ENCODE results near the gene EPS8L3.
"Not testable (repeated sequence)": the region's sequence is repeated elsewhere in the genome, so short reads cannot be mapped to it uniquely, and the experiment has no call there.

Gene EPS8L3

DNA sequence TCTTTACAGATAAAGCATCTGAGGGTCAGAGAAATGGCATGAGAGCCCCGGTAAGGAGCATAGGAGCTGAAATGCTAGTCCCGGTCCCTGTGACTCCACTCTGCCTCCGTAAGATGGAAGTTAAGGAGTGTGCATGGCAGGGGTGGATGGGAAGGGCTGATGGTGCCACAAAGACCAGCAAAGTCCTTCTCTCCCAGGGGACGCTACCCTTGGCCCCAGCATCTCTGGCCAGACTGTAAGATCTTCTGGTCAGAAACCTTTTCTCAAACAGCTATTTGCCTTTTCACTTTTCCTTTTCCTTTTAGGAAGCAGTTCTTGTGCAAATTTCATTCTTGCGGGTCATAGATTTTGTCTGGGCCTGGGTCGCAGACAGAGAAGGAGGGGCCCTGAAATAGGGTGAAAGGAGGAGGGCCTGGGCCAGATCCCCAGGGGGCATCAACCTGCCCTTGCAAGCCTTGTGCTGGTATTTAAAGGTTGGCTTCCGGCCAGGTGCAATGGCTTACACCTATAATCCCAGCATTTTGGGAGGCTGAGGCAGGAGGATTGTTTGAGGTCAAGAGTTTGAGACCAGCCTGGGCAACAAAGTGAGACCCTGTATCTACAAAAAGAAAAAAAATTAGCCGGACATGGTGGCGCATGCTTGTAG, 14.4 kb upstream of the EPS8L3 start:
- no peak for DNase-seq (ENCODE audit: low spot score)

DNA sequence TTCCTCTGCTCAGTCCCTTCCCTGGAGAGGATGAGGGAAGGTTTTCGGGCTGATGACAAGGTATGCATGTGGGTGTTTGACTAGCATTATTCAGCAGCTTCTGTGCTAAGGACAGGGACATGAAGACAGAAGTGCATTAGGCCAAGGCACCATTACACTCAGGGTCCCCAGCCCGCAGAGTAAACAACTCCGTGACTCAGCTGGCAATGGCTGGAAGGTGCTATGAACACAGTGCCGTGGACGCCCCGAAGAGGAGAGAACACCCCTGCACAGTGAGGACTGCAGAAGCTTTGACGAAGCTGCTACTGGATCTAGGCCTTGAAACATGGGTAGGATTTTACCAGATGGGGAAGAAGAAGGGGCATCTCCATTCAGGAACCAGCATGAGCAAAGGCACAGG, 13.7 kb upstream of the EPS8L3 start:
- DNase-seq (ENCODE audit: low spot score): no peak

DNA sequence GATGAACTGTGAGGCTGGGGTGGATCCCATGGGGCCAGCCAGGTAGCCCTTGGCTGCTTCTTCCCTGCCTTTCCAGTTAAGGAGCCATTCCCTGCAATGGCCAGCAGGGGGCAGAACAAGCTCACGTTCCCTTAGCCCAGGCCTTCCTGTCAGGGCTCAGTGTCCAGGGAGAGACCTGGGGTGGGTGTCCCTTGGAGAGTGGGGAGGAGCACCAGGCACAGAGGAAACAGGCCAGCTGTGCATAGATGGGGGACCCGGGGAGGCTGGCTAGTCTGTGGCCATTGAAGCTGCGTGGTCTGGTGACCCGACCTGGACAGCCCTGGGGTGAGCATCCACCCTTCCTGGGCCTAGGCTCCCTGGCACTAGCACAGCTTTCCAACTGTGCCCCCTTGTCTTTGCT, 13.2 kb upstream of the EPS8L3 start:
- DNase-seq (ENCODE audit: low spot score): peak; percentile 87

DNA sequence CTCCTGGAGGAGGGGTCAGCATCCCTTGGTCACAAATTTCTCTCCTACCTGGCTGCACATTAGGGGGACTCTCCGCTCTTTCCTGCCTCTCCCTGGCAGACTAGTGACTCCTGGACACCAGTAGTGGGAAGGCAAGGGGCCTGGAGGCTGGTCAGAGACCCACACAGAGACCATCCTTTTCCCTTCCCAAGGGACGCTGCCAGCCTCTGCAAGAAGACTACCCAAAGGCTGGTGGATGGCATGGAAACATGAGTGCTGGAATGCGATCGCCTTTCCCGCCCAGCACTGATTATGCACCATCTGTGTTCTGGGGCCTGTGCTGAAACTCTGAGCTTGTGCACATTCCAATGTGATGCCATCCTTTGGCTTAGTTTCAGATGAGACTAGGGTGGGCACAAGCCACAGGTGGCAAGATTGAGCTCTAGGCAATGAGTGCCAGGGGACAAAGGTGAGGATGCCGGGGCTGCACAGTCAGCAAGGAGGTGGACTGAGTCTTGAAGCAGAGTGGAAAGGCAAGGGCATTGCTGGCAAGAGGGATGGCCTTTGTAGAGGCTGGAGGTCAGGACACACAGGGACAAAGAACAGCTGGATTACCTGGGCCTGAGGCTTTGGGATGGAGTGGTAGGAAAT, 12.6 kb upstream of the EPS8L3 start:
- no peak for DNase-seq (ENCODE audit: low spot score)

DNA sequence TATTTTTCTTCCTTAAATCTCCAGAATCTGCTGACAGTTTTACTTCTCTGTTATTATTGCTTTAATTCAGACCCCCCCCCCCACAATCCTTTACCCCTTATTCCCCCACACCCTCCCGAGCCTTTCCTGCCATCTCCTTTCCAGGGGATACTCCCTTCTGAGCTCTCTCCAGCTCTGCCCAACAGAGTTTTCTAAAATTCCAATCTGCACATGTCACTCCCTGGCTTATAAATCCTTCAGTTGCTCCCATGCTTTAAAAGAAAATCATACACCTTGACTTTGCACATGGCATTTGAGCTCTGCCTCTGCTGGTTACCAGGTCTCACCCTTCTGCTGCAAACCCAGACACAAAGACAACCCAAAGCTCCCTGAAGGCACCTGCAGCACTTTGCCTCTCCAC, 11.7 kb upstream of the EPS8L3 start:
- no peak for DNase-seq (ENCODE audit: low spot score)

DNA sequence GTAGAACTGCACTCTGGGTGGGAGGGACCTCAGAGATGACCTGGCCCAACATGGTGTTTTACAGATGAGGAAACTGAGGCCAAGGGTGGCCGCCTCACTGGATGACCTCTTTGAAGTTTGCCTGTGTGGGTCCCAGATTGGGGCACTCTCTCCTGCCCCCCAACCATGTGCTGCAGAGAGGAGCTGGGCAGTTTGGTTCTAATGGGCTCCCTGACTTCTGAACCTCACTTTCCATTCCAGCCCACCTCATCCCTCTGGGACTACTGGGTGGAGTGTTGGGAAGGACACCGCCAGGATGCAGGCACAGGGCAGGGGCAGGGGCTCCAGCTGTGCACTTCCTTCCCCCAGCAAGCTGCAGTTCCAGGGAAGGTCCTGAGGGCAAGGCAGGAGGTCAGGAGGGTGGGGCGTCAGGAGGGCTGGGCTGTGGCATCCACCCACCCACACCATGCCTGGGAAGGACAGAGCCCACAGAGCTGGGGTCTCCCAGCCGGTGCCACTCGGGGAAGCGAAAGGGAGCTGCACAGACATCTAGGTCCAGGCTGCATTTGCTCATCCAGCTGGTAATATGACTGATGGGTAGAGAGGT, 10.3 kb upstream of the EPS8L3 start:
- no peak for DNase-seq (ENCODE audit: low spot score)

DNA sequence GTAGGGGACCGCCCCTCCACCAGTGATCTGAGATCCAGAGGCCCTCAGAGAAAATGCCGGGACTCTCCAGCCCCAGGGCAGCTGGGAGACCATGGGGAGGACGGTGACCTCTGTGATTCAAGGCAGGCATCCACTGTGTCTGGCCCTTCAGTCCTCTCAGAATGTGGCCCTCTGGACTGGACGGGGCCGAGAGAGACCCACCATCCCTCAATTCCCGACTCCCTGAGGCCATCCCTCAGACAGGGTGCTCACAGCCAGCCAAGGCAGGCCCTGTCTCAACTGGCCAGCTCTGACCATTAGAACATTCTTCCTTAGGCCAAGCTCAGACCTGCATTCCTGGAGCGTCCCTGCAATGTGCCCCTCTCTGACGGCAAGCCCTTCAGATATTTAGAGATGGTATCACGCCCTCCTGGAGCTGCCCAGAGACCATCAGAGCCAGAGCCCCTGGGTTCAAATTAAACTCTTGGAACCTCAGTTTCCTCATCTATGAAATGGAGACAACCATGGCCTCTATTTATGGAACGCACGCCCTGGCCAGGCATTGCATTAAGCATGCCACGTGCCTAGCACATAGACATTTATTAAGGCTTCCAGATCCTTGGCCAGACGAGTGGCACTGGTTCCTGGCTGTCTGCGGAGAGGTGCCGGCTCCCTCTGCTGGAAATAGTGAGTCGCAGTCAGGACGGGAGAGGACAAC, 9.6 kb upstream of the EPS8L3 start:
- DNase-seq (ENCODE audit: low spot score): peak; percentile 84

DNA sequence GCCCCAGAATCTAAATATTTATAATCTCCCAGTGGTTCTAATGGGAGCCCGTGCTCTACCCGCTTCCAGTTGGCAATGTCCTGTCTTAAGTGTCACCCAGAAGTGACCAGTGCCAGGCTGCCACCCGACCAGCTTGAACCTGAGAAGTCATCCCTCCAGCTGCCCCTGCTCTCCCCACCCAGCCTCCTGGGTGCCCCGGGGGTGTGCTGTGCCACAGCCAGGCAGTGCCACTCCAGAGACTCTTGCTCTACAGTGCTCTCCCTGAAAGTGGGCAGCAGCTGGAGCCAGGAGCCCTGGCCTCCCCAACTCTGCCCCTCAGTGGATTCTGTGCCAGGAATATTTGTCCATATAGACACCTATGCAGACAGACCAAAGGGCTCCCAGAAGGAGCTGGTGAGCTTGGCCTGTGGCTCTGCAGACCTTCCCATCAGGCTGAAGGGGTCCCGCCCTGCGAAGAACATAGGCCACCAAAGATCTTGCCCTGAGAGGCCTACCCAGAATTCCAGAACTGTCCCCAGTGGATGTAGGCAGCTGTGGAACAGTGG, 9.0 kb upstream of the EPS8L3 start:
- no peak for DNase-seq (ENCODE audit: low spot score)

DNA sequence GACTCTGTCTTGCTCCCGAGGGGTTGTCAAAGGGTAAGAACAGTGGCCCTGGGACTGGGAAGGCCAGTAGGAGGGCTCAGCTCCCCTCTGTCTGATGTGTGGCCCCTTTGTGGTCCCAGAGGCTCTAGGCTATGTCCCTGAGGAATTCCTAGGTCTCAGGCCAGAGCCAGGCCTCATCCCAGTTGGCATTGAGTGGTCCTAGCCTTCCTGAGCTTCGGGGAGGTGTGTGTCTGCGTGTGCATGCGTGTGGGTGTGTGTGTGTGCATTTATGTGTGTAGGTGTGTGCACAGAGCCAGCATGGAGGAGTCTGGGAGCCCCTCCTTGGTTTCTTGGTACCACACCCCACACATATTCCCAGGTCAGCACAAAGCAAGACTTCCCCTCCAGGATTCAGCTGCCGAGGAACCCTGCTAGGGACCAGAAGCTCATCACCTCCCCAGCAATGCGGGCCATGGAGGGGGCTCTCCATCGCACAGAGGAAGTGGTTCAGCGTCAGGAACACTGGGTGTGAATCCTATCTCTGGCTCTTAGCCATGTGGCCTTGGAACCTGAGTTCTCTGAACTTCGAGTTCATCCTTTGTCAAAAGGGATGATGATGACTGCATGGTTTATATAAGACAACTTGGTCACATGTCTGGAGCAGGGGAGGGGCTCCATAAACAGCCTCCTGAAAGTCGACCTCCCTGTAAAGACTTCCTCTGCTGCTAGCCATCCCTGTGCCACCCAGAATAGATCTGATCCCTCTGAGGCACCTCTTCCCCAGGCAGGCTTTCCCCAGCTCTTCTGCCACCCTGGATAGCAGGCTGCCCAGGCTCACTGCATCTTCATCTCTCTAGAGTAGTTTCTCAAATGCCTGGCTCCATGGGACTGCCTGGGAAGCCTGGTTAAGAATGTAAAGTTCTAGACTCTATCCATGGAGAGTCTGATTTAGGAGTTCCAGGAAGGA, 8.3 kb upstream of the EPS8L3 start:
- no peak for DNase-seq (ENCODE audit: low spot score)

DNA sequence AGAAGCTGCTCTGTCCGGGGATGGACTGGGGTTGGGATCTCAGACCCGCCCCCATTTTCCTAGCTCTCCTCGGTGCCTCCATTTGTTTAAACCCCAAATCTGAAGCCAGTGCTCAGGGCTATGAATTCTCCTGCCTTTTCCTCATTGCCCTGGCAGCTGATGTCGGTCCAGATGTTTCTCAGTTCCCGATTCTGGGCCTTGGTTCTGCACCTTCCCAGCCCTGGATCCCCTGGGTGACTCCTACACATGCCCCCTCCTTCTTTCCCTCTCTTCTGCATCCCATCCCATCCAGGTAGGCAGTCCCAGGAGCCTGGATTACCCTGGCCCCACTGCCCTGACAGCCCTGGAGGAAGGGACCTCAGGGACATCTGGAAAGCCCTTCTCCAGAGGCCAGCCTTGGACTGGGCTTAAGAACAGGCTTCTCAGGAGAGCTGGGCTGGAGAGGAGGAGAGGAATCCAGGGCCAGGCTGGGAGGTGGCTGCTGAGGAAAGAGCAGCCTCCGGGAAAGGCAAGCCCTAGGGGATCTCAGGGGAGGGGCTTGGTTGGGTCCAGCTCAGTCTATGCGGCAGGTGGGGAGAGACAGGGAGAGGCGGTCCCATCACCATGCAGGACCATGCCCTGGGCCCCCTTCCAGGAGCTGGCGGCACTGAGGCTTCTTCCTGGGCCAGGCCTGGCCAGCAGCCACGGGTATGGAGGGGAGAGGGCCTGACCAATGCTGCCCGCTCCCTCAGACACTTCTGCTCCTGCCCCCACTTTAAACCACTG, 6.8 kb upstream of the EPS8L3 start:
- DNase-seq (ENCODE audit: low spot score): no peak

DNA sequence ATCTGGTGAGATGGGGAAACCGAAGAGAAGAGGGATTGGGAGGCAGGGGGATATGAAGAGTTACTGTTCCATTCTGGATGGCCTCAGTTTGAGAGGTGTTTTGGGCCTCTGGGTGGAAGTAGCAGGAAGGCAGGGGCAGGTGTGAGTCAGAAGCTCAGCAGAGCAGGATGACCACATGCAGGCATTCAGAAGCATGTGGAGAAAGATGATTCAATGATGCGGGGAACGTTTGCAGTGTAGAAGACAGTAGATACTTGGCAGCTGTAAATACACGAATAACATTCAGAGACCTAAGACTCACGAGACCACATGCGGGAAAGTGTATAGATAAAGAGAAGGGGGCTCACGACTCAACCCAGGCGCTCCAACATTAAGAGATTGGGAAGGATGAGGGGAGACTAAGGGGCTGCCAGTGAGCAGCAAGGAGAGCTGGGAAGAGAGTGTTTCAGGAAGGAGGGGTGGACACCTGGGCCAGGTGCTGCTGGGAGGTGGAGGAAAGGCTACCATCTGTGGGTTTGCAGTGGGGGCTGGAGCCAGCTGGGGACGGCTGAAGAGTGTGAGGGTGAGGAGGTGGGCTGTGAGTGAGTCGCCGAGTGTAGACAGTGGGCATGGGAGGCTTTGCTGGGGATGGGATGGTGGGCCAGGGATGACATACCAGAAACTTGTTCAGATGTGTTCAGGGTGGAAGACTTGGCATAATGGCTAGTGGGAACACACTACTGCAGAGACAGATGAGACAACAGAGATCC, 5.8 kb upstream of the EPS8L3 start:
- no peak for DNase-seq (ENCODE audit: low spot score)

DNA sequence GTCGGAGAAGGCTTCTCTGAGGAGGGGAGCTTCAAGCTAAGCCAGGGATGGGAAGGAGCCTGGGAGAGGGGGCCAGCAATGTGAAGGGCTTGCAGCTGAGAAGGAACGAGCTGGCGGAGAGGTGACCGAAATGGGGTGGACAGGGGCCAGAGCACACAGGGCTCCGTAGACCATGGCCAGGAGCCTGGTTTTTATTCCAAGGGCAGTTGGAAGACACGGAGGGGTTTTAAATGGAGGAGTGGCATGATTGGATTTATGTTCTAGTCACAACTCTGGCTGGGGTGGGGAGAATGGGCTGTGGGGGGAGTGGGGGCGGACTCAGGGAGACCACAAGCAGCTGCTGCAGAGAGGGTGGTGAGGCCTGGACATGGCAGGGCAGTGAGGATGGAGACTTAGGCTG, 5.1 kb upstream of the EPS8L3 start:
- DNase-seq (ENCODE audit: low spot score): no peak

DNA sequence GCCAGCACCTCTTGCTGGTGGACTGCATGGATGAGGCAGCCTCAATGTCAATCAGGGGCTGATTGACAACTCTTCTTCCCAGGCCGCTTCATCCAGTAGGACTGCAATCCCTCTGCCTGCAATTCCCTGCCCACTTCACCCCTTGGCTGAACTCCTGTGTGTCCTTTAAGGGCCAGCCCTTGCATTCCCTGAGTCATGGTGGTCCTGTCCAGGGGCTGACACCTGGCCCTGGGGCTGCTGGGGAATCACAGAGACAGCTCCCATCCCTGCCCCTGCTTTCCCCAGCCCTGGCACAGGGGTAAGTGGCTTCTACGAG, 4.6 kb upstream of the EPS8L3 start:
- DNase-seq (ENCODE audit: low spot score): no peak

DNA sequence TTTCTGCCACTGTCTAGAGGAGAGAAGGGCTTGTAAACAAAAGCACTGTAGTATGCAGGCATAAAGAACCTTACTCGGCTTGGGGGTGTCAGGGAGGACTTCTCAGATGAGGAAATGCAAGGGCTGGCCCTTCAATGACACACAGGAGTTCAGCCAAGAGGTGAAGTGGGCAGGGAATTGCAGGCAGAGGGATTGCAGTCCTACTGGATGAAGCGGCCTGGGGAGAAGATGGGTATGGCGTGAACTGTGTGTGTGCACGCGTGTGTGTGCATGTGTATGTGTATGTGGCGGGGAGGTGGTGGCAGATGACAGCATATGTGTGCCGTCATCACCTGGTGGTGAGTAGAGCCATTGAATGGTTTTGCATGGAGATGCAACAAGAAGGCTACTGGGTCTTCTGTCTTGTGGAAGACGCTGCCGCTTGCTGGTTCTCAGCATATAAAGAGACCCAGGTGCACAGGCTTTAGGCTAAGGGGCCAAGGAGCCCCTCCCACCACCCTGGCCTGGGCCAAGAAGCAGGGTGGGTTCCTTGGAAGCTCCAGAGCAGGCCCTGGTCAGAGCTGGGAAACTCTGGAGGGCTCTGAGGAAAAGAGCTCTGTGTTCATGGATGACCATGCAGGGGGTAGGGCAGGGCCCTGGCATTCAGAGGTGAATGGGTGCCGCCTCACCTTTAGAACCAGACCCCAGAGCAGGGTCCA, 4.1 kb upstream of the EPS8L3 start:
- no peak for DNase-seq (ENCODE audit: low spot score)

DNA sequence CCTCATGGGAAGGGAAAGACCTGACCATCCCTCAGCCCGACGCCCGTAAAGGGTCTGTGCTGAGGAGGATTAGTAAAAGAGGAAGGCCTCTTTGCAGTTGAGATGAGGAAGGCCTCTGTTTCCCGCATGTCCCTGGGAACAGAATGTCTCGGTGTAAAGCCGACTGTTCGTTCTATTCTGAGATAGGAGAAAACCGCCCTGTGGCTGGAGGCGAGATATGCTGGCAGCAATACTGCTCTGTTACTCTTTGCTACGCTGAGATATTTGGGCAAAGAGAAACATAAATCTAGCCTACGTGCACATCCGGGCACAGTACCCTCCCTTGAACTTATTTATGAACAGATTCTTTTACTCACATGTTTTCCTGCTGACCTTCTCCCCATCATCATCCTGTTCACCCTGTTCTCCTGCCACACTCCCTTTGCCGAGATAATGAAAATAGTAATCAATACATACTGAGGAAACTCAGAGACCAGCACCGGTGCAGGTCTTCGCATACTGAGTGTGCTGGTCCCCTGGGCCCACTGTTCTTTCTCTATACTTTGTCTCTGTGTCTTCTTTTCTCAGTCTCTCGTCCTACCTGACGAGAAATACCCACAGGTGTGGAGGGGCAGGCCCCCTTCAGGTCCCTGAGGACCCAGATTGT, 3.4 kb upstream of the EPS8L3 start:
- not testable (repeated sequence) for DNase-seq (ENCODE audit: low spot score)

DNA sequence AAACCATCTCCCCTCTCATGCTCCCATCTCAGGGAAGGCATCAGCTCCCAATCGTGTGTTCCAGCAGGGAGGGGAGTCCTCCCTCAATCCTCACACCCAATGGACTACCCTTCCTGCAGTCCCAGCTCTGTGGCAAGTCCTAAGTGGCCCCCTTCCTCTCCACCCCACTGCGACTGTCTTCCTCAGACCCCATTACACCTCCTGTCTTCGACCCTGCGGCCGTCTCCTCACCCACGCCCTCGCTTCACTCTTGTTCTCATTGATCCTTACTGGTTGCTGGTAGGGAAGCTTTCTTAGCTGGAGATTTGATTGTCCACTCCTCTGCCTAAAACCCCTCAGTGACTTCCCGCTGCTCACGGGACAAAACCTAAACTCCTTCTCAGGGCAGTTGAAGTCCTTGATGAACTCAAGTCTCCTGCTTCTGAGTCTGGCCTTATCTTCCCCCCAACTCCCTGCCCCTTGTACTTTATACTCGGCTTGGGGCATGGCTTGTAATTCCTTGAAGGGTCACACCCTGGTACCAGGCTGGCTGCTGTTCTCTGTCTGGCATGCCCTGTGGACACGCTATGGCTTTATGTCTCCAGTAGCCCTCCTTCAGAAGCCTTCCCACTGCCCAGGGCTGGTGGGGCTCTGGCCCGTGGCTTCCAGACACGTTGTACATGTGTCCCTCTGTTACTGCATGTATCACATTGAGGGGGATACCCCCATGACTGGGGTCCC, 2.3 kb upstream of the EPS8L3 start:
- no peak for DNase-seq (ENCODE audit: low spot score)

DNA sequence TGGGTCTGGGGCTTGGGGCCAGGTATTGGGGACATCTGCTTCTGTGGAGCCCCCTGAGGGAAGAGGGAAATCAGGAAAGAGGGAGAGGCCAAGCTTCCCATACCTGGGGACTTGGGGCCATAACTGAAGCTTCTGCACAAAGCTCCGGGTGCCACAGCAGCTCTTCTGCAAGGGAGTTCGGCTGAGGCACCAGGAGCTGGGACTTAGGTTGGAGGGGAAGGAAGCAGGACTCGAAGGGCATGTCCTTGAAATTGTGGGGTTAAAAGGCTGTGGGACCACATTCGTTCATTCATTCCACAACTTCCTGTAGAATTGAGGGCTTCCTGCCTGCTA, 1.7 kb upstream of the EPS8L3 start:
- no peak for DNase-seq (ENCODE audit: low spot score)

DNA sequence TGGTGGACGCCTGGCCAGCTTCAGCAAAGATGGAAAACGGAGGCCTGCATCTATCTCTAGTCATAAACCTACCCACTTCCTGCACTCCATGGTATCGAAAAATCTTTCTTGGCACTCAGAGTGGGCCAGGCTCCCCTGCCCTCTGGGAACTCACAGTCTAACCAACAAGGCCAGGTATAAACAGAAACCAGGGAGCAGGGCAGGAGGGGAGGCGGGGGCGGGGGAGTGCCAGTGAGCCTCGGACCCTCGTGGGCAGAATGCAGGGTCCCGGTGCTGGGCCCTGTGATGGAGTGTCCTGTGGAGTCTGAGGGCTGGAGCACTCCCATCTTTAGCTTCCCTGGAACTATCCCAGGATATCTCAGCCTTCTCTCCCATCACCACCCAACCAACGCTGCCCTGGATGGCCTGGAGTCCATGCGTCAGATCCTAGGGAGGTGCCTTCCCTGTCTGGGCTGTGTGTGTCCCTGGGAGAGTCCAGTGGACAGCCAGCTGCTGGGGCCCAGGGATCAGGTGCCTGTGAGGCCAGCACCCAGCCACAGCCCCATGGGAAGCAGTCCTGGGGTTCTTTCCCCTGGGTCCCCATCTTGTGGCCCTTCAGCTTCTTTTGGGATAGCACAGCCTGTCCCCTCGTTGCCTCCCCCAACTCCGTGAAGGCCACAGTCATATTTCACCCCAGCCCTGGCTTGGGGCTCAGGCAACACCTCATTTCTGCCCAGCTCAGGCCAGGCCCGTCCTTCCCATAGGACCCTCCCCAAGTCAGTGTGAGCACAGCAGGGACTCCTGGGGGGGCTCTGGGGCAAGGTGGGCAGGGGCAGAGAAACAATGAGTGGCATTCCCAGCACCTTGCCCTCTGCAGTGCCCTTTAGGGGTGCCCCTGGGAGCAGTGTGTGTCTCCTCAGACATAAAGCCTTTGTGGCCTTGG, 1.1 kb upstream of the EPS8L3 start:
- DNase-seq (ENCODE audit: low spot score): no peak
